HCT116 (cell line): Measurements from ENCODE around the gene NFS1. TPM values are rescaled to one million over a fixed set of nuclear protein-coding genes. Genes with fewer than 3 reads are reported as not detected.

Experiments used
- ATAC-seq: fragments of 200-7000 bp; cut with Tn5 transposase; 2 replicates; pipeline ENCODE4 v1.9.1; 2020; ENCODE audit warnings: mild to moderate bottlenecking, moderate library complexity
- BruUV-seq: library from RNA; stranded (reverse); fragments of 400-500 nt; replicated peaks from 2 replicates; lab custom pipeline; 2021; lab: Mats Ljungman, UMichigan
- CTCF ChIA-PET: fragments of 300-600 bp; sonication (Branson Sonifier 250); formaldehyde crosslinking; loops from one replicate; lab custom pipeline; 2021; ENCODE audit warnings: antibody characterized with exemption; lab: Charles Lee
- POLR2A ChIA-PET: fragments of 300-600, 350-600 bp; sonication (Branson Sonifier 250); formaldehyde crosslinking; loops from one replicate; lab custom pipeline; 2021; ENCODE audit warnings: antibody characterized with exemption; lab: Charles Lee
- RAD21 ChIA-PET, 2 experiments: fragments of 300-600 bp; sonication (Branson Sonifier 250); formaldehyde crosslinking; loops; one replicate each; lab custom pipeline; 2023; ENCODE audit warnings: low total read pairs in 2 of 2; ENCODE audit not compliant: uncharacterized antibody in 2 of 2, unreplicated experiment in 2 of 2, low non-redundant PET in 1 of 2; lab: Charles Lee
- DNase-seq: peaks from one replicate; pipeline ENCODE4 v3.0.0-alpha.2; 2010; ENCODE audit warnings: low read depth, low spot score
- H2AFZ ChIP-seq: fragments of 200-600 bp; shearing (Covaris generic), sonication (generic); 2 replicates; pipeline ENCODE4 v1.6.1; 2017; ENCODE audit warnings: low read depth, mixed run types, mixed read lengths, antibody characterized with exemption, low read length; ENCODE audit not compliant: poor library complexity, severe bottlenecking
- H3K27ac ChIP-seq: 2 replicates; pipeline ENCODE4 v1.5.1; 2012; ENCODE audit warnings: low read depth, low read length
- H3K27me3 ChIP-seq: fragments of 200-600 bp; sonication (generic); 2 replicates; pipeline ENCODE4 v1.6.1; 2016; ENCODE audit warnings: mixed run types, low read length, mixed read lengths; ENCODE audit not compliant: insufficient read depth
- H3K36me3 ChIP-seq, 2 experiments: fragments of 200-500 bp in 1 of 2; fragments of 200-600 bp in 1 of 2; sonication (Bioruptor generic) in 1 of 2; sonication (generic) in 1 of 2; 2 replicates each; pipeline versions ENCODE4 v1.5.1 to v1.6.1; 2014 to 2016; ENCODE audit warnings: low read length in 2 of 2, inconsistent platforms in 1 of 2, mixed read lengths in 1 of 2, mixed run types in 1 of 2; ENCODE audit not compliant: insufficient read depth in 2 of 2, control insufficient read depth in 1 of 2
- H3K4me1 ChIP-seq, 2 experiments: fragments of 200-600 bp in 1 of 2; sonication (generic) in 1 of 2; 2 replicates each; pipeline versions ENCODE4 v1.5.1 to v1.6.1; 2012 to 2017; ENCODE audit warnings: low read length in 2 of 2, inconsistent platforms in 1 of 2, mild to moderate bottlenecking in 1 of 2, mixed read lengths in 1 of 2, mixed run types in 1 of 2, moderate library complexity in 1 of 2; ENCODE audit not compliant: insufficient read depth in 2 of 2, control insufficient read depth in 1 of 2
- H3K4me2 ChIP-seq: fragments of 200-600 bp; sonication (generic); 2 replicates; pipeline ENCODE4 v1.6.1; 2017; ENCODE audit warnings: mixed run types, low read length, mixed read lengths
- H3K4me3 ChIP-seq, 2 experiments: fragments of 200-600 bp in 1 of 2; sonication (generic) in 1 of 2; replicated peaks in 1 of 2; 2 replicates each; pipeline ENCODE4 v1.5.1; 2011 to 2016; ENCODE audit warnings: low read length in 2 of 2, control low read depth in 1 of 2, low read depth in 1 of 2, mild to moderate bottlenecking in 1 of 2, mixed read lengths in 1 of 2, mixed run types in 1 of 2
- H3K79me2 ChIP-seq: fragments of 200-600 bp; sonication (generic); 2 replicates; pipeline ENCODE4 v1.6.1; 2017; ENCODE audit warnings: mild to moderate bottlenecking, mixed run types, low read length, moderate library complexity, mixed read lengths; ENCODE audit not compliant: insufficient read depth
- H3K9ac ChIP-seq: fragments of 200-600 bp; sonication (generic); 2 replicates; pipeline ENCODE4 v1.6.1; 2016; ENCODE audit warnings: low read length, mixed read lengths
- H3K9me2 ChIP-seq: fragments of 200-600 bp; sonication (generic), shearing (Covaris generic); 2 replicates; pipeline ENCODE4 v1.6.1; 2017; ENCODE audit warnings: mixed run types, mild to moderate bottlenecking, moderate library complexity; ENCODE audit not compliant: insufficient read depth
- H3K9me3 ChIP-seq, 2 experiments: fragments of 200-500 bp in 1 of 2; fragments of 200-600 bp in 1 of 2; sonication (Bioruptor generic) in 1 of 2; sonication (generic) in 1 of 2; 2 replicates each; pipeline ENCODE4 v1.6.1; 2014 to 2017; ENCODE audit warnings: low read length in 2 of 2, mixed read lengths in 2 of 2, inconsistent platforms in 1 of 2, low read depth in 1 of 2, mild to moderate bottlenecking in 1 of 2, mixed run types in 1 of 2, moderate library complexity in 1 of 2; ENCODE audit not compliant: control insufficient read depth in 1 of 2, insufficient read depth in 1 of 2
- H4K20me1 ChIP-seq: fragments of 200-600 bp; sonication (generic), shearing (Covaris generic); 2 replicates; pipeline ENCODE4 v1.6.1; 2017; ENCODE audit warnings: mixed run types, mild to moderate bottlenecking, moderate library complexity; ENCODE audit not compliant: insufficient read depth
- EGR1 ChIP-seq: IDR thresholded peaks from 2 replicates; pipeline ENCODE4 v1.6.1; 2012; ENCODE audit warnings: low read depth
- ELF1 ChIP-seq: IDR thresholded peaks from 2 replicates; pipeline ENCODE4 v1.6.1; 2012; ENCODE audit warnings: low read depth, borderline replicate concordance
- EZH2 ChIP-seq: fragments of 200-600 bp; sonication (generic); IDR thresholded peaks from 2 replicates; pipeline ENCODE4 v1.6.1; 2017; ENCODE audit warnings: antibody characterized with exemption, mixed run types
- FOSL1 ChIP-seq: IDR thresholded peaks from 2 replicates; pipeline ENCODE4 v1.6.1; 2012; ENCODE audit warnings: low read depth
- POLR2A ChIP-seq: IDR thresholded peaks from 2 replicates; pipeline ENCODE4 v1.7.0; 2011; ENCODE audit warnings: borderline replicate concordance; ENCODE audit not compliant: insufficient read depth, insufficient read length; ENCODE audit errors: extremely low read depth
- REST ChIP-seq: IDR thresholded peaks from 2 replicates; pipeline ENCODE4 v1.6.1; 2012; ENCODE audit warnings: low read depth
- SP1 ChIP-seq: IDR thresholded peaks from 2 replicates; pipeline ENCODE4 v1.6.1; 2012; ENCODE audit warnings: low read depth
- SRF ChIP-seq: IDR thresholded peaks from 2 replicates; pipeline ENCODE4 v1.6.1; 2012; ENCODE audit warnings: low read depth
- TCF7L2 ChIP-seq: IDR thresholded peaks from 2 replicates; pipeline ENCODE4 v1.7.0; 2011; ENCODE audit warnings: borderline replicate concordance, inconsistent platforms; ENCODE audit not compliant: insufficient read depth, insufficient read length; ENCODE audit errors: extremely low read depth
- ZFX ChIP-seq: fragments of 450-650 bp; IDR thresholded peaks from 2 replicates; pipeline ENCODE4 v1.6.1; 2017
- ZNF274 ChIP-seq: fragments of 200-500 bp; sonication (Bioruptor generic); IDR thresholded peaks from 2 replicates; pipeline ENCODE4 v1.6.1; 2014; ENCODE audit warnings: mild to moderate bottlenecking, low read depth, low read length, inconsistent platforms
- intact Hi-C: fragments of 100-400 bp; cut with micrococcal nuclease; formaldehyde crosslinking; loops from 2 replicates; pipeline ENCODE4 v1.10.0; 2022
- total RNA-seq: library from RNA; stranded (reverse); gene quantifications from one replicate; pipeline ENCODE4 v1.2.1, GENCODE V29; 2021; ENCODE audit not compliant: unreplicated experiment
- TF ChIP-seq, protein P1 (sequence below): IDR thresholded peaks from 2 replicates; pipeline ENCODE4 v1.6.1; 2012
- TF ChIP-seq, protein P2 (sequence below): IDR thresholded peaks from 2 replicates; pipeline ENCODE4 v1.6.1; 2011; ENCODE audit warnings: mild to moderate bottlenecking, low read length, moderate library complexity; ENCODE audit not compliant: insufficient replicate concordance; ENCODE audit errors: extremely low read depth
- TF ChIP-seq, protein P3 (sequence below): IDR thresholded peaks from 2 replicates; pipeline ENCODE4 v1.6.1; 2012

The NFS1 gene
- total RNA-seq, 1 experiment from 2014 or later, result 33.9 TPM

DNA sequence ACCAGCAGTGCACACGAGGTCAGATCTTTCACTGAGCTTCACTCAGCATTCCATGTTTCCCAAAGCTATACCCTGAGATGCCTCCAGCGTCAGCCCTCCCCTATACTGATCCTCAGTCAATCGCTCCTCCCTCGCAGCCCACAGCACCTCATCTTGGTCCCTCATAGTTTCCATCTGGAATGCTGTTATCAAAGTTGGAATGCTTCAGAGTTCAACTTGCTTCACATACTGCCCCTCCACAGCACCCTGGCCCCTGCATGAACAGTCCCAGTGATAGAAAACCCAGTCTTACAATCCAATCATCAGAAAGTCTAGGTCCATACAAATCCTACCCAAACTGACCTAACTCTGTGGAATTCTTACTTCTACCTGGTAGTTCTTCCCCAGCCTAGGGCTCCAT is 63.5 kb downstream of the NFS1 start:
- peaks cover 7% of the 10 kb centered on the region; the same call in 1 of the 2 replicates for H4K20me1 ChIP-seq
- no peaks in the 10 kb centered on the region for H3K4me1 ChIP-seq
- no peaks in the 10 kb centered on the region for H3K9me2 ChIP-seq
- intact Hi-C loops, result no loop called here
- peaks cover 8 to 17% of the 10 kb centered on the region in 2 experiments; a peak in 3 of 4 replicates for H3K36me3 ChIP-seq
- no peak overlapping the region for H3K4me3 ChIP-seq
- H3K27ac ChIP-seq, result no peak overlapping the region
- H2AFZ ChIP-seq, result no peak overlapping the region
- H3K79me2 ChIP-seq, result peaks cover 65% of the 10 kb centered on the region
- no peaks in the 10 kb centered on the region for H3K9me3 ChIP-seq
- ATAC-seq, result no peak
- DNase-seq, result no peak
- no peak overlapping the region for H3K9ac ChIP-seq
- TF ChIP-seq, protein P1, sequence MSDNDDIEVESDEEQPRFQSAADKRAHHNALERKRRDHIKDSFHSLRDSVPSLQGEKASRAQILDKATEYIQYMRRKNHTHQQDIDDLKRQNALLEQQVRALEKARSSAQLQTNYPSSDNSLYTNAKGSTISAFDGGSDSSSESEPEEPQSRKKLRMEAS, result no peak
- no peak overlapping the region for H3K4me2 ChIP-seq
- no peaks in the 10 kb centered on the region for H3K27me3 ChIP-seq
- RAD21 ChIA-PET, result no interaction called here
- POLR2A ChIA-PET, result no interaction called here
- CTCF ChIA-PET, result no interaction called here
- no TSS peak for BruUV-seq

DNA sequence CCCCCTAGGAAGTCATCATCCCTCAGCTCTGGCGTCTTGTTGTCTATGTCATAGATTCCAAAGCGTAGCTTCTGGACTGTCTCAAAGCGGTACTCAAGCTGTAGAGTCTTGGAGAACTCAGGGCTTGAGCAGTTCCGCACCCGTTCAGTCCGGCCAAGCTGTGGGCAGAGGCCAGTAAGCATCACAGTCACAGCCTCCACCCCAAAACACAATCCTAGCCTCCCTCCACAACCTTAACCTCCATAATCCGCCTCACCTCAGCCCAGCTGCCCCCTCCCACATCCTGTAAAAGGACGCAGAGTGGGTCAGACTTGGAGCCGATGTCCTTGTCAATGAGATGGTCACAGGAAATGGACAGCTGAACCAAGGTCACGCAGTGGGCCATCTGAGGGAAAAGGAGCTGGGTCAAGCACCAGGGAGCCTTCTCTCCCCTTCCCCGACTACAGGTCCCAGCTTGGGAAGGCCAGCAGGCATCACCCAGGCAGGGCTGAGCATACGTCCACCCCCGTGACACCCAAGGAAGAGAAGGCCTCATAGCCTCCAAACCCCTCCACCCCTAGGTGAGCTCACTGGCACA is 66.5 kb downstream of the NFS1 start:
- Histone ChIP-seq H3K9ac (no peak overlapping the region), H3K4me3 (no peak overlapping the region), H3K4me2 (no peak overlapping the region), H4K20me1 (no peaks in the 10 kb centered on the region), H3K27ac (no peak overlapping the region), H3K9me3 (no peaks in the 10 kb centered on the region), H2AFZ (no peak overlapping the region), H3K4me1 (no peaks in the 10 kb centered on the region), H3K79me2 (peaks cover 35% of the 10 kb centered on the region), H3K36me3 (peaks cover 26 to 30% of the 10 kb centered on the region in 2 experiments; a peak in 3 of 4 replicates), H3K9me2 (no peaks in the 10 kb centered on the region), H3K27me3 (no peaks in the 10 kb centered on the region)
- RAD21 ChIA-PET, result no interaction called here
- no TSS peak for BruUV-seq
- CTCF ChIA-PET, result no interaction called here
- DNase-seq, result no peak
- POLR2A ChIA-PET, result no interaction called here
- intact Hi-C loops, result no loop called here
- ATAC-seq, result no peak
- no peak for TF ChIP-seq SP1
- TF ChIP-seq EGR1, result no peak
- TF ChIP-seq ZNF274, result no peak
- TF ChIP-seq REST, result no peak
- TF ChIP-seq, protein P2, sequence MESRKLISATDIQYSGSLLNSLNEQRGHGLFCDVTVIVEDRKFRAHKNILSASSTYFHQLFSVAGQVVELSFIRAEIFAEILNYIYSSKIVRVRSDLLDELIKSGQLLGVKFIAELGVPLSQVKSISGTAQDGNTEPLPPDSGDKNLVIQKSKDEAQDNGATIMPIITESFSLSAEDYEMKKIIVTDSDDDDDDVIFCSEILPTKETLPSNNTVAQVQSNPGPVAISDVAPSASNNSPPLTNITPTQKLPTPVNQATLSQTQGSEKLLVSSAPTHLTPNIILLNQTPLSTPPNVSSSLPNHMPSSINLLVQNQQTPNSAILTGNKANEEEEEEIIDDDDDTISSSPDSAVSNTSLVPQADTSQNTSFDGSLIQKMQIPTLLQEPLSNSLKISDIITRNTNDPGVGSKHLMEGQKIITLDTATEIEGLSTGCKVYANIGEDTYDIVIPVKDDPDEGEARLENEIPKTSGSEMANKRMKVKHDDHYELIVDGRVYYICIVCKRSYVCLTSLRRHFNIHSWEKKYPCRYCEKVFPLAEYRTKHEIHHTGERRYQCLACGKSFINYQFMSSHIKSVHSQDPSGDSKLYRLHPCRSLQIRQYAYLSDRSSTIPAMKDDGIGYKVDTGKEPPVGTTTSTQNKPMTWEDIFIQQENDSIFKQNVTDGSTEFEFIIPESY, result no peak
- TF ChIP-seq ELF1, result no peak
- TF ChIP-seq, protein P3, sequence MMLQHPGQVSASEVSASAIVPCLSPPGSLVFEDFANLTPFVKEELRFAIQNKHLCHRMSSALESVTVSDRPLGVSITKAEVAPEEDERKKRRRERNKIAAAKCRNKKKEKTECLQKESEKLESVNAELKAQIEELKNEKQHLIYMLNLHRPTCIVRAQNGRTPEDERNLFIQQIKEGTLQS, result no peak
- TF ChIP-seq ZFX, result no peak
- TF ChIP-seq FOSL1, result no peak
- no peak for TF ChIP-seq EZH2
- no peak for TF ChIP-seq SRF
- TF ChIP-seq, protein P1, result no peak
- TF ChIP-seq POLR2A, result no peak
- no peak for TF ChIP-seq TCF7L2
